Stimulated activated CD4-positive, alpha-beta T cell treated with anti-CD3 and anti-CD28 coated beads, Interleukin-2, amount 100 ng/mL, for 48 hours (primary cell): ENCODE data around the gene ARMH3.
"Not testable (repeated sequence)": the region's sequence is repeated elsewhere in the genome, so short reads cannot be mapped to it uniquely, and the experiment has no call there.

ENCODE experiments used
- DNase-seq, 2 donors: peaks; one replicate each; pipeline ENCODE4 v3.0.0-alpha.2; 2020

The ARMH3 gene

DNA sequence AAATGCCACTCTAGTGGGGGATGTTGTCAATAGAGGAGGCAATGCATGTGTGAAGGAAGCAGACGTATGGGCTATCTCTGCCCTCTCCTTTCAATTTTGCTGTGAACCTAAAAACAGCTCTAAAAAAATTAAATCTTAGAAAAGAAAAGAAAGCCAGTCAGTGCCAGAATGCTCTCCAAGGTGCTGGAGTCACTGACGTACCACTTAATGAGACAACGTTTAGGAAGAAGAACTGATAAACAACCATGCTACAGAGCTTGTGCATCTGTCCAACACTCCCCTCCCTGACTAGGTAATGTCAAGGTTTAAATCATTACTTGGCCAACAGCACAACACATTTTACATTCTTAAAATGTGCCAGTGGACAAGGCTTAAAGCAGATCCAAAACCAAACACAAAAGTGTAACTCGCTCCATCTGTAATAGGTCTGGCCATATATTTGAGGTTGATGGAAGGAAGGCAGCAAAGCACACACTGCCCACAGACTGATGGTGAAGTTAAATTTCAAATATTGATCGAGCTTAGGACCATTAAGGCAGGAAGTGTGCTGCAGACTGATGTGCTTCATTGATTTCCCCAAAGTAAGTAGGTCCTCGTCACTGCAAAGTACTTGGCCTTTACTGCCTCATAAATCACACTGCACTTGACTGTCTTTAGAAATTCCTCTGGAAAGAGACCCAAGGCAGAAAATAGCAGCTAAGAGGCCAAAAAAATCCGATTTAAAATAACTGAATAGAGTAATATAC is 15.5 kb downstream of the ARMH3 start:
- no peak for DNase-seq

DNA sequence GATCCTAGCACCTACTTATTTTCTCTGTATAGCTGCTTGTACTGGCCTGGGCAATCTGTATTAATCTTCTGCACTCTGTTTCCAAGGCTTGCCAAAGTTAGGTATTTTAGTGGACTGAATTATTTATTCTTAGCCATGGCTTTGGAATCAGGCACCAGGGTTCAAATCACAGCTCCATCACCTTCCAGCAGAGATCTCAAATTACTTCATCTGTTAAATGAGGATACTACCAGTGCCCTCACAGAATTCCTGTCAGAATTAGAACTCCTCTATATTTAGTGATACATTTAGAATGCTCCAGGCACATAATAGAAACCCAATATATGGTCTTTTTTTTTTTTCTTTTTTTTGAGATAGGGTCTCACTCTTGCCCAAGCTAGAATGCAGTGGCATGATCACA is 17.6 kb downstream of the ARMH3 start:
- no peak for DNase-seq

DNA sequence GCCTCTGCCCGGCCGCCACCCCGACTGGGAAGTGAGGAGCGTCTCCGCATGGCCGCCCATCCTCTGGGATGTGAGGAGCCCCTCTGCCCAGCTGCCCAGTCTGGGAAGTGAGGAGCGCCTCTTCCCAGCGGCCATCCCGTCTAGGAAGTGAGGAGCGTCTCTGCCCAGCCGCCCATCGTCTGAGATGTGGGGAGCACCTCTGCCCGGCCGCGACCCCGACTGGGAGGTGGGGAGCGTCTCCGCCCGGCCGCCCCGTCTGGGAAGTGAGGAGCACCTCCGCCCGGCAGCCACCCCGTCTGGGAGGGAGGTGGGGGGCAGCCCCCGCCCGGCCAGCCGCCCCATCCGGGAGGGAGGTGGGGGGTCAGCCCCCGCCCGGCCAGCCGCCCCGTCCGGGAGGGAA is 20.2 kb downstream of the ARMH3 start:
- not testable (repeated sequence) for DNase-seq

DNA sequence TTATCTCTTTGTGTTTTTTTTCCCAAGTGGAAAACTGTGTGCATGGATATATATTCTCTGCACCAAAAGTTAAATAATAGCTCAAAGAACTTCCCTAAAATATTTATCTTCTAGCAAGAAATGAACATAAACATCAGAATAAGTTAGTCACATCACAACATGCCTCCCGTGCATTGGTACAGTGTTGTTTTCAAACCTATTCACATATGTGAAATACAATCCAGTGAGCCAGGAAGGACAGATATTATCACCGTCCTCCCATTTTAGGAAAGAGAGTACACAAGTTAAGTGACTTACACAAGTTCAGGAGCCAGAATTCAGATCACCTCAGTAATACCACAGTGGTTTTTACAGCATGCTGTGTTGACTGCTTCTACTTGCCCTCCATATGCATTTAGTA is 22.2 kb downstream of the ARMH3 start:
- DNase-seq: no peak

DNA sequence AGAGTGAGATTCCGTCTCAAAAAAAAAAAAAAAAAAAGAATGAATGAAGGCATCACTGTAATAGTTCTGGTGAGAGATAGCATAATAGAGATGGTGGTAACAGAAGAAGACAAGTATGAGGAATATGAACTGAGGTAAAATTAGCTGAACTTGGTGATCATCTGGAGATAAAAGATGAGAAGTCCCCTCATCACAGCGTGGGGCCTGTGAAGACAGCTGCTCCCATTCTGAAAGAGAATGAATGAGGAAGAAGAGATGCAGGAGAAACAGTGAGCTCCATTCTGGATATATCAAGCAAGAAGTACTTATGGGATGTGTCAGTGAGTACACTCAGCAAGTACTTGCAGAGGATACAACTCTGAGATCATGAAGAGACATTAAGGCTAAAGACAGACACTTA is 28.7 kb downstream of the ARMH3 start:
- no peak for DNase-seq

DNA sequence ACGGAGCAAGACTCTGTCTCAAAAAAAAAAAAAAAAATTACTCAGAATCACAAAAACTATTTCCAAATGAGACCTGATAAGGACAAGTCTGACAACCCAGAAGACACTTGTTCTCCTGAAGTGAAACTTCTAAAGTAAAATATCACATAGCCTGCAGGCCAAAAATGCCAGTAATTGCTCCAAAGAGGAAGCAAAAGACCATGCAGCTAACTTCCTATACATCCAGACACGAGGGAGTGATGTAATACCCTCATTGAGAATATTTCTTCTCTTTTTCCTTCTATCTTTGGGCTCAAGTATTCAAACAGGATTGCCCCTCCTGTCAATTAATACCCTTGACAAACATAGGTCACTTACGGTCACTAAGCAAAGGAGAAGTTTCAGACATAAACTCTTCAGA is 31.2 kb downstream of the ARMH3 start:
- no peak for DNase-seq

DNA sequence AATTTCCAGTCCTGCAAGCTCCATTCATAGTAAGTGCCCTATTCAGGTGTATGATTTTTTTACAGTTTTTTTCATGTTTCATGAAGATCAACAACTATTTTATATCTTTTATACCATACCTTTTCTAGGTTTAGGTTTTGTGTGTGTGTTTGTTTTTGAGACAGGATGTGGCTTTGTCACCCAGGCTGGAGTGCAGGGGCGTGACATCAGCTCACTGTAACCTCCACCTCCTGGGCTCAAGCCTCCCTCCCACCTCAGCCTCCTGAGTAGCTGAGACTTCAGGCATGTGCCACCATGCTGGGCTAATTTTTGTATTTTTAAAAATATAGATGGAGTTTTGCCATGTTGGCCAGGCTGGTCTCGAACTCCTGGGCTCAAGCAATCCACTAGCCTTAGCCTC is 35.0 kb downstream of the ARMH3 start:
- DNase-seq: no peak

DNA sequence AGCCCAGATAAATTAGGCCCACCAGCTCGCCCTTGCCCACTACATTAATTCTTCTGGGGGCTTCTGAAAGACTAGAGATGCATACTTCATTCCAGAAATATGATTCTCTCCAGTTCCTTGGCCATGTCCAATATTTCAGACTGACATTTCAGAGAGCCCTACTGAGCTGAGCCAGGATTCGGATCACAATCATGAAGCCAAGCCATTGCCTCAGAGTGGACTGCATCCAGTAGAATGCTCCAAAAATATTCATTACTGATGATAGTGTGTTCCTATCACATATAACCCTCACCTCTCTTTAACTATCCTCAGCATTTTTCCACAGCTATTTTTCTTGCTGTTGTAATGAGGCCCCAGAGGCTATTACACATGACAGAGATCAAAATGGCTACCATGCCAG is 38.7 kb downstream of the ARMH3 start:
- DNase-seq: no peak

DNA sequence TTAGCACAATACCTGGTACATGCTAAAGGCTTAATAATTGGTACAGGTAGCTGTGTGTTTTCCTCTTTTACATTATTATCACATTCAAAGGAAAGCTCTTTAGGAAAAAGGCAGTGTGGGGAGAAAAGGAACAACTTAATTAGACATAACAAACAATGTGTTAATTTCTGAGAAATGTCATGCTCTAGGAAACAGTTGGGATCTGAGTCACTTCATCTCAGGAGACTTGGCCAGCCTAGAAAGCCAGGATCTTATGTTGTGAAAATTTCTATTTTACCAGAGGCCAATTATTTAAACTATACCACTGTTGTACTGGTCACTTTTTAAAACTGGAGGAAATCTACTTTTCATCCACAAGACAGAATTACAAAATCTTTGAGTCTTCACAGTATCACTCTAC is 39.6 kb downstream of the ARMH3 start:
- no peak for DNase-seq

DNA sequence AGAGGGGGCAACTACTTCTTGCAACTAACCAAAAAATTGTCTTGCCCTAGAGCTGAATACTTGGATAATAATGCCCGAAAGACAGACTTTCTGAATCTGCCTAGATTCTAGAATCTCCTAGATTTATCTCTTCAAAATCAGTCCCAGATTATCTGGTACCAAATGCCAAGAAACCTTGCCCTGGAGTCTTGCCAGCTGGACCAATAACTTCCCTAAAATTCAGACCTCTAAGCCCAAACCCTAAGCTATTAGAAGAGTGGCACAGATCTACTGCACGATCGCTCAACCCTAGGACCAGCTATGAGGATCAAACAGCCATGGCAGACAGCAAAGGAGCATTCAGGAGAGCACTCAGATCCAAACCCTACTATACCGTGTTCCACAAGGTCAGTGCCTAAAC is 45.0 kb downstream of the ARMH3 start:
- DNase-seq: no peak

DNA sequence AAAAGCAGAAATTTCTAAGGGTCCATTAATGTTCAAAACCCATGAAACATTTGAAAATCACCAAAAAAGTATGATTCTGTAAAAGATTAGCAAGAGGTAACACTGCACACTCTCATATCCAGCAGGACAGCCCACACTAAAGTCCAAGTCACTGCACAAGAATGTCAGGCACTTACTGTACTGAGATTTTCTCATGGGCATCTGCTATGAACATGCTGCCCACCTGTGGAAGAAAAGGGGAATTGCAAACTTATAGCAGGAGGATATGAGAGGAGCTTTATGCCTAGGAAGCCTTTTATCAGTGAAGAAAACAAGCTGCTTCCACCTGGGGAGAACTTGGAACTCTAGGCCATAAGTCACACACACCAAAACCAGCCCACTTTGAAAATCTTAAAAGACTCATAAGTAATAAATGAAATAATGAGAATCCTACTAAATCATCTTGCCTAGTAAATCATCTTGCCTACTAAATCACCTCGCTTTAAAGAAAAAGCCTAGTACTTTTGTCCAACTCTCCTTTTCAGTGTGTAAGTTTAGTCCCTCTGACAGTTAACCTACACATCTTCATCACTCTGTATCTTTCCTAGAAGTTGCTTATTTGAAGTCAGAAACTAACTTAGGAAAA is 46.1 kb downstream of the ARMH3 start:
- DNase-seq: no peak

DNA sequence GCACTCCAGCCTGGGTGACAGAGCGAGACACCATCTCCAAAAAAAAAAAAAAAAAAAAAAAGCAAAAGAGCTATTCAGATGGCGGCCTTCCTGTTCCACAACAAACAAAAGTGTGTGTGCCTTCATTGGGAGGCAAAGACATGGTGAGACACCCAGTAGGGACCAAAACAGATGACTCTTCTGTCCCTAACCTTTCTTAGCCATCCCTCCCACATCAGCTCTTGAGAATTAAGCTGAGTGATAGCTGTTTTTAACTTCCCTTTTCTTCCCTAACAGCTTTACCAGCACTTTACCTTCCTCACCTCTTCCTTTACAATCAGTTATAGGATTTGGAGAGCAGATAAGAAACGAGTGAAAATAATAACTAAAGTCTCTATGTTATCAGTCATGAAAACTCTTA is 48.2 kb downstream of the ARMH3 start:
- DNase-seq: no peak

DNA sequence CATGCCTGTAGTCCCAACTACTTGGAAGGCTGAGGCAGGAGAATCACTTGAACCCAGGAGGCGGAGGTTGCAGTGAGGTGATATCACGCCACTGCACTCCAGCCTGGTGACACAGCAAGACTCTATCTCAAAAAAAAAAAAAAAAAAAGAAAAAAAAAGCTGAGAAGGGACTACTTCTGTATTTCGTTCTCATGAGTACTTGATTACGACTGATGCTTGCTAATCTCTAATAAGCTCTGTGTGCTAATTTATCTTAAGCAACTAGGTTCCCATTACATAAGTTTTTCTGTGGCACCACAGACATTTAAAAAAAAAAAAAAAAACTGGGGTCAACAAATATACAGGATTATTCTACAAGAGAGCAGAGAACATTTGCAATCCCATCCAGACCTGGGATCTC is 48.9 kb downstream of the ARMH3 start:
- not testable (repeated sequence) for DNase-seq

DNA sequence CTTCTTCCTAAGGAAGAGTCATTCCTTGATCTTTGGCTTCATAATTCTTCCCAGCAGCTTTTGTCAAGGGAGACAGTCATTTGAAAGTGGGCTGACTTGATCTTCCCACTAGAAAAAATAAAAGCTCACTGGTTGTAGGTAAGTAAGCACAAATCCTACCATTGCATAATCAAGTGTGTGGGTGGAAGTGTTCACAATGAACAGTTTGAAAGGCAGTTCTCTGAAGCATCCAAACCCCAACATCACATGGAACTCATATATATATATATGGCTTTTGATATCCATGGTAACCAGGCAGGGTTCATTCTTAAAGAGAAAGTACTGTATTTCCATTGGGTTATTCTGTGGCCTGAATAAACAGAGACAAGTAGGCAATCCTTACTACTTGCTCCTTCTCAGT is 51.6 kb downstream of the ARMH3 start:
- DNase-seq: no peak

DNA sequence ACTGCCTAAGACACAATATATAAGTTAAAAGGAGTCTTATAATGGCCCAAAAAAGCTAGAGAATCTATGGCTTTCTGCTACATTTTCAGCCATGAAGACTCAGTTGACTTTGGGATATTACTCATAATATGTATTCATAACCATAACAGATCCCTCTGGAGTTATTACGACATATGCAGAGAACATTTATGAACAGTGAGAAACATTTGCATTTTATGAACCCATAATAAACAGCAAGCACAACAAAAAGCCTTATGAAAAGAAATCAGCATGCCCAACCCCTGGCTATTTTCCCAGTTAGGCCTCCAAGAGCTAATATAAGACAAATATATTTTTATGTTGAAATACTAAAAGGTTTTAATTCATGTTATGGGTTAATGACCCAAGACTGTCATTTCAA is 52.4 kb downstream of the ARMH3 start:
- no peak for DNase-seq

DNA sequence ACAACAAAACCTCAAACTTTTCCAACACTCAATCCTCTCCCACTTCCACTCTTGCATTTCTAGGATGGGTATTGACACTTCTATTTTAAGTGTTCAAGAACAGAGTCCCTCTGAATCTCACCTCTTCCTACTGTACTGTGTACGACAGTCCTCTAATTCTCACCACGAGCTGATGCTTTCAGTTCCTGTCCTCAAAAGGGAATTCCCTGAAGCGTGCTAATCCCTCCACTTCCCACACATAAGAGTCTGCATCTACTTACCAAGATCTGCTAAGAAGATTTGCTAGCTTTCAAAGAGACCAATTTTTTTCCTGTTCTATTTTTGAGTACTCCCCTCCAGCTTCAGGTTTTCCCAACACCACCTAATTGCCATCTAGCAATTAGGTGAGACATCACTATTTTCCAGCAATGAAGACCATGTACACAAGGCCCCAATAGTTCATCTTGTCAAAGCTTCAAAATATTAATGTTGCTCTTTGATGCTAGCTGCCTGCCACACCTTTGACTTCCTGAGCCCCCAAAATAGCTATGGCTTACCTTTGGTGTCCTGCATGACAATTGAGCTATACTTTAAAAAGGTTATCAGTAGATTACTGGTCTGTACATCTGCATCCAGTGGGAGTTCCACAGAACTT is 54.4 kb downstream of the ARMH3 start:
- no peak for DNase-seq

DNA sequence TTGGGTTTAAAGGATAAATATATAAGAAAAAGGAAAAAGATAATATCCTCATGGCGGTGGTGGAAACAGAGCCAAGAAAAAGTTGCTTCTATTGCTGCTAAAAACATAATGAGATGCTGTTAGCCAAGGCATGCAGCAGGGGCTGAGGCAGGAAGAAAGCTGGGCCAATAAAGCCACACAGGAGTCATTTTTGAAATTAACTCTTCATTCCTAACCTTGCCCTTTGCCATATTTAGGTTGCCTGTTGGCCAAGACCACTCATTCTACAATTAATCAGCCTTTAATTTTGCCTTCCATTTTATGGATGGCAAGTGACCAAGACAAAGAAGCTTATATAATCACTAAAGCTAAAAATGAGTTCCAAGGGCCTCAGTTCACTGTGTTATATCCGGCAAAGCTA is 58.2 kb downstream of the ARMH3 start:
- DNase-seq: no peak

DNA sequence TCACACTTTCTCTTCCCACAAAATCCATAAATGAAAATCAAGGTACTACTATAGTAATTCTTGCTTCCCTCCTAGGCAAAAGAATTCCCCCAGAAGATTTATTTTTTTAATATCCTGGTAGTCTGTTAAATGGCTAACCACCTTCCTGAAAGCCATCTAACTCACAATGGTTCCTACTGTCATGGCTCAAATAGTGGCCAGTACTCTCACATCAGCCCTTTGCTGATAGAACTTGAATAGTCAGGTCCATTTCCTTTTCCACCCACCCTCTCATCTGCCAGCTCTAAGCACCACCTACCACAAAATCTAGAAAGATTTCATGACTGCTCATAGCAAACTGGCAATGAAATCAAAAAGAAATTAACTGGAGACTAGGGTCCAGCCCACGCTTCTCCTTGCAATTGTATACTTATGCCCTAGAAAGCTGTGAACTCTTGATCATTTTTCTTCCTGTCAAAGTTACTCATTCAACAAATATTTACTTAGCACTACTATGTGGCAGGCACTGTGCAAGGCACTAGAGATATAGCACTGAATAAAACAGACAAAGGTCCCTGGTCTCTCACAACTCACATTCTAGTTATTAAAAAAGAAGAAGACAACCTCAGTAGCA is 60.4 kb downstream of the ARMH3 start:
- no peak for DNase-seq

DNA sequence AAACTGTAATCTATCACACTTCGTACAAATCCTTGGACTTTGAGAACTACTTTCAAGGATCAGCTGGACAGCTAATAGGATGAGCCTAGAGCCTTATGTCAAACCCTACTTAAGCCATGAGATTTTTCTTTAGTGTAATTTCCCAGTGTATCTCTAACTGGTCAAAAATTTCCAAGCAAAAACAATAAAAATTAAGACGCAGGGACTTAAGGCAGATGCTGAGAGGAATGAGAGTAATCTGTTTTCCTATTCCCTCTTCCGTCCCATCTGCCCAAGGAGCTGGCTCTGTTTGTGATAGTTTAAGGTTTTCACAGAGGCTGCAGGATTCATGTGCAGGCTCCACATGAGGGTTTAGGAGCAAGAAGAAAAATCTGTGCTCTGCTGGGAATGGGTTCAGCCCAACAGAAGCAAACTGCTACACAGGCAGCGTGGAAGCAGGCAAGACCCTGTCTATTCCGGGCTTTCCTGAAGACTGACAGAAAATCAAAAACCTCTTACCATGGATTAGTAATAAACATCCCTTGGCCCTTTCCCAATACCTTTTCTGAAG is 62.2 kb downstream of the ARMH3 start:
- DNase-seq: no peak

DNA sequence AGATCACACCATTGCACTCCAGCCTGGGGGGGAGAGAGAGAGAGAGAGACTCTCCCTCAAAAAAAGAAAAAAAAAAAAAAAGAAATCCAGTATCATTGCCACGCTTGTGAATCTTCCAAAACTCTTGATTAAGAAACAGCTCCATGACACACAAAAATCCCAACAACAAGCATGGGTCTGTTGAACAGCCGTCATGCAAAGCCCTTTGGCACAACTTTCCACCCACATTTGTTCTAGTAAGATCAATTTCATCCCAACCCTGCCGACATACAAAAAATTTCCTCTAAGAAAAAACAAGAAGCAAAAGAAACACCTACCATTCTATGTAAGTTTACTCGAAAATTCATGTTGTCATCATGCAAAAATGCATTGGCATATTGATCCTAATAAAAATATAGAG is 62.8 kb downstream of the ARMH3 start:
- DNase-seq: no peak

DNA sequence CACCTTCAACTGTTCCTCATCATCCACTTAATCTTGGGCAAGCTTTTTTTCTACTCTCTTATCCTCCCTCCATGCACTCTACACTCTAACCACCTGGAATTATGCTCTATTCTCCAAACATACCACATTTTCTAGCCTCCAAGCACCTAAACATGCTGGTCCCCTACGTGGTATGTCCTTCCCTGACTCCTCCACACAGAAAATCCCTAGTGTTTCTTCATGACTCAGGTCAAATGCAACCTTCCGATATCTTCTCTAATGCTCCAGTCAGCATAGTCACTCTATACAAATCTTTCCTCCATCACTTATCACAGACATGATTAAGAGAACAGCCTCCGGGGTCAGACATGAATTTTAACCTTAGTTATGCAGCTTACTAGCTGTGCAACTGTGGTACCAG is 68.8 kb downstream of the ARMH3 start:
- no peak for DNase-seq

DNA sequence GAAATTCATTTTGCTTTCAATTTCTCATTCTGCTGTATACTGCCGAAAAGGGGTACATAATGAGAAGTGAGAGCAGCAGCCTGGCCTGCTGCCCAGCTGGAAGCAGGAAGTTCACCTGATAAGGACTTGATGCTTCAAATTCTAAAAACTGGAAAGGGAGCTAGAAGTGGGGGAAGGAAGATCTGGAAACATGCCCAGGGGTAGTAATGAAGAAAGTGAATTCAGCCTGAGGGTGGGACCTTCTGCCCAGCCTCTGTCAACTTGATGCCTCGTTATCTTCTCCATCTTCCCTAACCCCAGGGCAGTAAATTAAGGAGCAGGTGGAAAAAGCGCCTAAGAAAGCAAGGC is 69.4 kb downstream of the ARMH3 start:
- DNase-seq: no peak

DNA sequence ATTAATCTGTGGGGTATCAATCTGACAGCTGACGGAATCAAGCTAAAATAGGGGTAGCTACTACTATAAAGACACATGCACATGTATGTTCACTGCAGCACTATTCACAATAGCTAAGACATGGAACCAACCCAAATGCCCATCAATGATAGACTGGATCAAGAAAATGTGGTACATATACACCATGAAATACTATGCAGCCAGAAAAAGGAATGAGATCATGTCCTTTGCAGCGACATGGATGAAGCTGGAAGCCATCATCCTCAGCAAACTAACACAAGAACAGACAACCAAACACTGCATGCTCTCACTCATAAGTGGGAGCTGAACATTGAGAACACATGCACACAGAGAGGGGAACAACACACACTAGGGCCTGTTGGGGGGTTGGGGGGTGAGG is 75.3 kb downstream of the ARMH3 start:
- not testable (repeated sequence) for DNase-seq
